ENCODE measurements around the gene PPP6R3. TPM values are rescaled to one million over a fixed set of nuclear protein-coding genes. Genes with fewer than 3 reads are reported as not detected.

PPP6R3 gene
- total and polyA plus RNA-seq, 5 donors from 2014 or later: 46.7 to 172 (median 51.6) TPM

- Mint-ChIP-seq H3K27ac (no peak overlapping the region), H3K4me3 (no peak overlapping the region), H3K4me1 (no peaks in the 10 kb centered on the region), H3K36me3 (no peaks in the 10 kb centered on the region), H3K9me3 (peaks cover 0 to 21% (median 7%) of the 10 kb centered on the region in 7 donors), H3K27me3 (peaks cover 12% of the 10 kb centered on the region)
- Histone ChIP-seq H3K27me3 (ENCODE audit: control insufficient read depth, insufficient read depth, low read length) (no peaks in the 10 kb centered on the region), H3K36me3 (ENCODE audit: control insufficient read depth, insufficient read depth, low read length) (no peaks in the 10 kb centered on the region), H3K9me3 (ENCODE audit: control insufficient read depth in 2 of 2, low read length in 2 of 2) (peaks cover 9 to 13% of the 10 kb centered on the region in 2 experiments), H3K4me3 (ENCODE audit: low read depth, low read length) (no peak overlapping the region), H3K27ac (ENCODE audit: insufficient read depth, low read length, poor library complexity, severe bottlenecking) (no peak overlapping the region), H3K4me1 (ENCODE audit: control insufficient read depth, insufficient read depth, low read length, poor library complexity, severe bottlenecking) (no peaks in the 10 kb centered on the region)
- ATAC-seq (ENCODE audit: low read depth in 2 of 2) (no peak), DNase-seq (no peak)
Measured at GRCh38 chr11:68650801-68651200, 190.2 kb downstream of the PPP6R3 start.

GRCh38 chr11:68651208-68651984 lies 190.8 kb downstream of the PPP6R3 start:
- no peak for DNase-seq
- Histone ChIP-seq H3K36me3 (ENCODE audit: control insufficient read depth, insufficient read depth, low read length) (no peaks in the 10 kb centered on the region), H3K4me3 (ENCODE audit: low read depth, low read length) (no peak overlapping the region), H3K4me1 (ENCODE audit: control insufficient read depth, insufficient read depth, low read length, poor library complexity, severe bottlenecking) (no peaks in the 10 kb centered on the region), H3K27me3 (ENCODE audit: control insufficient read depth, insufficient read depth, low read length) (no peaks in the 10 kb centered on the region), H3K27ac (ENCODE audit: insufficient read depth, low read length, poor library complexity, severe bottlenecking) (no peak overlapping the region), H3K9me3 (ENCODE audit: control insufficient read depth in 2 of 2, low read length in 2 of 2) (peaks cover 9 to 10% of the 10 kb centered on the region in 2 experiments)
- peaks cover 0 to 16% (median 4%) of the 10 kb centered on the region in 7 donors for H3K9me3 Mint-ChIP-seq
- no peaks in the 10 kb centered on the region for H3K4me1 Mint-ChIP-seq
- ATAC-seq (ENCODE audit: low read depth in 2 of 2): no peak
- no peak overlapping the region for H3K27ac Mint-ChIP-seq
- peaks cover 8% of the 10 kb centered on the region for H3K27me3 Mint-ChIP-seq
- H3K4me3 Mint-ChIP-seq: no peak overlapping the region
- no peaks in the 10 kb centered on the region for H3K36me3 Mint-ChIP-seq

DNA sequence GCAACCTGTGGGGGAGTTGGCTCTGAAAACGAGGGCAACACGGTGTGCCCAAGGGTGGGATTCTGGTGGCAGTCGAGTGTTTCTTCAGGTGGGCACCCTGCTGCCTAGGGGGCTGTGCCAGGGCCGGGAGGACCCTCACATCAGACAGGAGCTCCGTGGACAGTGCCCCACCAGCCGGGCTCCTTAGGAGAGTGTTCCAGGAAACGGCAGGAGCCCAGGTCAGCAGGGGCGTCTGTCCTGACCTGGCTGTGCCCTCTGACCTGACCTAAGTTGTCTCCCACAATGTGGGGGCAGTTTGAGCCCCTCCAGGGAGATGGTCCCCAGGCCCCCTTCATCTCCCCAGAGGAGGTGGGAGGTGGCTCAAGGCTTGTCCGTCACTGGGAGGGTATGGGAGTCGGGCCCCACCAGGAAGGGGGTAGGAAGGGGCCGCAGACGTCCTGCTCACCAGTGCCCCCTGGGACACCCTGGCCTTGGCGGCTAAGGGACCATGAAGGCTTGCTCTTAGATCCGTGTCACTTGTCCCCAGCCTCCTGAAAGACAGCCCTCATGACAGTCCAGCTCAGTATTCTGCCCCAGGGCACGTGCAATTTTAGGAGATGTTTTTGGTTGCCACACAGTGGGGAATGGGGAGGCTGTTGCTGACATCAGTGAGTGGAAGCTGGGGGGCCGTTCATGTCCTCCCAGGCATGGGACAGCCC lies 191.6 kb downstream of the PPP6R3 start:
- peaks cover 3 to 5% of the 10 kb centered on the region in 2 experiments for H3K9me3 ChIP-seq (ENCODE audit: control insufficient read depth in 2 of 2, low read length in 2 of 2)
- no peak overlapping the region for H3K4me3 Mint-ChIP-seq
- ATAC-seq (ENCODE audit: low read depth in 2 of 2) (no peak), DNase-seq (no peak)
- peaks cover 0 to 12% (median 4%) of the 10 kb centered on the region in 7 donors for H3K9me3 Mint-ChIP-seq
- H3K27me3 ChIP-seq (ENCODE audit: control insufficient read depth, insufficient read depth, low read length): no peaks in the 10 kb centered on the region
- H3K27me3 Mint-ChIP-seq: peaks cover 5% of the 10 kb centered on the region
- H3K27ac ChIP-seq (ENCODE audit: insufficient read depth, low read length, poor library complexity, severe bottlenecking): no peak overlapping the region
- no peaks in the 10 kb centered on the region for H3K36me3 ChIP-seq (ENCODE audit: control insufficient read depth, insufficient read depth, low read length)
- no peak overlapping the region for H3K27ac Mint-ChIP-seq
- no peaks in the 10 kb centered on the region for H3K4me1 ChIP-seq (ENCODE audit: control insufficient read depth, insufficient read depth, low read length, poor library complexity, severe bottlenecking)
- no peaks in the 10 kb centered on the region for H3K4me1 Mint-ChIP-seq
- no peaks in the 10 kb centered on the region for H3K36me3 Mint-ChIP-seq
- no peak overlapping the region for H3K4me3 ChIP-seq (ENCODE audit: low read depth, low read length)

- H3K27ac Mint-ChIP-seq: no peak overlapping the region
- H3K36me3 Mint-ChIP-seq: no peaks in the 10 kb centered on the region
- Histone ChIP-seq H3K4me1 (ENCODE audit: control insufficient read depth, insufficient read depth, low read length, poor library complexity, severe bottlenecking) (no peaks in the 10 kb centered on the region), H3K9me3 (ENCODE audit: control insufficient read depth in 2 of 2, low read length in 2 of 2) (peaks cover 0 to 1% of the 10 kb centered on the region in 2 experiments), H3K27ac (ENCODE audit: insufficient read depth, low read length, poor library complexity, severe bottlenecking) (no peak overlapping the region), H3K27me3 (ENCODE audit: control insufficient read depth, insufficient read depth, low read length) (no peaks in the 10 kb centered on the region), H3K4me3 (ENCODE audit: low read depth, low read length) (no peak overlapping the region), H3K36me3 (ENCODE audit: control insufficient read depth, insufficient read depth, low read length) (no peaks in the 10 kb centered on the region)
- H3K4me1 Mint-ChIP-seq: no peaks in the 10 kb centered on the region
- no peak overlapping the region for H3K4me3 Mint-ChIP-seq
- peaks cover 0 to 7% (median 0%) of the 10 kb centered on the region in 7 donors for H3K9me3 Mint-ChIP-seq
- no peak for ATAC-seq (ENCODE audit: low read depth in 2 of 2)
- DNase-seq: no peak
- peaks cover 5% of the 10 kb centered on the region for H3K27me3 Mint-ChIP-seq
Measured at GRCh38 chr11:68652683-68653156, 192.2 kb downstream of the PPP6R3 start.

GRCh38 chr11:68653486-68654430 lies 193.2 kb downstream of the PPP6R3 start:
- no peak overlapping the region for H3K27ac ChIP-seq (ENCODE audit: insufficient read depth, low read length, poor library complexity, severe bottlenecking)

DNA sequence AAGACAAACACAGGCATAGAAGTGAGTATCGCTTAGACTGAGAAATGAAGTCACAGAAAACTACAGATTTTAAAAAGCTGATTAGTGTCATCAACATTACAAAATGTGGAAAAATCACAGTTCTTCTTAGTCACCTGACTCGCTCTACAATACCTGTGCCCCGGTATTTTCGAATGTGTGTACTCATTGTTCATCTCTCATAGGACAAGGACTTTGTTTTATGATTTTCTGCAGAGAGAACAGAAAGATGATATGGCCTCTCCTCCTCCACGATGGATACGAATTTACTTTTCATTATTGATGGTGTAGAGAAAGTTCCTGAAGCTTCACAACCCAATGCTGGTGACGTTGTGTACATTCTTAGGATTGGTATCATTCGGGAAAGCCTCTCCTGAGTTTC lies 194.4 kb downstream of the PPP6R3 start:
- no peaks in the 10 kb centered on the region for H3K4me1 Mint-ChIP-seq
- H3K4me3 ChIP-seq (ENCODE audit: low read depth, low read length): no peak overlapping the region
- no peak overlapping the region for H3K4me3 Mint-ChIP-seq
- H3K9me3 ChIP-seq (ENCODE audit: control insufficient read depth in 2 of 2, low read length in 2 of 2): no peaks in the 10 kb centered on the region
- no peaks in the 10 kb centered on the region for H3K36me3 ChIP-seq (ENCODE audit: control insufficient read depth, insufficient read depth, low read length)
- H3K27ac Mint-ChIP-seq: no peak overlapping the region
- H3K36me3 Mint-ChIP-seq: no peaks in the 10 kb centered on the region
- ATAC-seq (ENCODE audit: low read depth in 2 of 2): no peak
- DNase-seq: no peak
- no peaks in the 10 kb centered on the region for H3K27me3 ChIP-seq (ENCODE audit: control insufficient read depth, insufficient read depth, low read length)
- H3K27ac ChIP-seq (ENCODE audit: insufficient read depth, low read length, poor library complexity, severe bottlenecking): no peak overlapping the region
- H3K4me1 ChIP-seq (ENCODE audit: control insufficient read depth, insufficient read depth, low read length, poor library complexity, severe bottlenecking): no peaks in the 10 kb centered on the region
- H3K9me3 Mint-ChIP-seq: peaks cover 0 to 7% (median 0%) of the 10 kb centered on the region in 7 donors
- H3K27me3 Mint-ChIP-seq: peaks cover 5% of the 10 kb centered on the region

More at GRCh38 chr11:68653486-68654430, 193.2 kb downstream of the PPP6R3 start:
- Histone ChIP-seq H3K4me3 (ENCODE audit: low read depth, low read length) (no peak overlapping the region), H3K27me3 (ENCODE audit: control insufficient read depth, insufficient read depth, low read length) (no peaks in the 10 kb centered on the region), H3K36me3 (ENCODE audit: control insufficient read depth, insufficient read depth, low read length) (no peaks in the 10 kb centered on the region), H3K9me3 (ENCODE audit: control insufficient read depth in 2 of 2, low read length in 2 of 2) (no peaks in the 10 kb centered on the region), H3K4me1 (ENCODE audit: control insufficient read depth, insufficient read depth, low read length, poor library complexity, severe bottlenecking) (no peaks in the 10 kb centered on the region)
- Mint-ChIP-seq H3K27me3 (peaks cover 5% of the 10 kb centered on the region), H3K4me3 (no peak overlapping the region), H3K4me1 (no peaks in the 10 kb centered on the region), H3K9me3 (peaks cover 0 to 7% (median 0%) of the 10 kb centered on the region in 7 donors), H3K36me3 (no peaks in the 10 kb centered on the region), H3K27ac (no peak overlapping the region)
- no peak for DNase-seq
- ATAC-seq (ENCODE audit: low read depth in 2 of 2): no peak

DNA sequence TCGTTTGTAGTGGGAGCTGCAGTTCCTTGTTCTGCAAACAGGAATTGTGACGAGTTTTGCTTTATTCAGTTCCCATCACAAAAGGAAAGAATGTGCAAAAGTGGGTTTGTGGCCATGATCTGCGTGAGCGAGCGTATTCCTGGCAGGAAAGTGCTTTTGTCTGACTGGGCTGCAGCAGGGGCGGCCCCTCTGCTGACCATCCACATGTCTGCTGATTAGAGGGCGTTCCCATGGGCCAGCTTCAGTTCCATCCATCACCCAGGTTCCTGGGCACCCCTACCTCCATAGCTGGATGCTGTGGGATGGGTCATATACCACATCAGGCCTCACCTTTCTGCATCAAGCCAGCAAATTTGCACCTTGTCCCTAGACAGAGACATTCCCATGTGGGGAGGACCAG lies 194.9 kb downstream of the PPP6R3 start:
- Mint-ChIP-seq H3K27ac (no peak overlapping the region), H3K27me3 (peaks cover 4% of the 10 kb centered on the region), H3K9me3 (peaks cover 0 to 7% (median 0%) of the 10 kb centered on the region in 7 donors), H3K36me3 (no peaks in the 10 kb centered on the region), H3K4me1 (no peaks in the 10 kb centered on the region), H3K4me3 (no peak overlapping the region)
- H3K4me3 ChIP-seq (ENCODE audit: low read depth, low read length): no peak overlapping the region
- H3K27me3 ChIP-seq (ENCODE audit: control insufficient read depth, insufficient read depth, low read length): no peaks in the 10 kb centered on the region
- H3K27ac ChIP-seq (ENCODE audit: insufficient read depth, low read length, poor library complexity, severe bottlenecking): no peak overlapping the region
- H3K36me3 ChIP-seq (ENCODE audit: control insufficient read depth, insufficient read depth, low read length): no peaks in the 10 kb centered on the region
- H3K9me3 ChIP-seq (ENCODE audit: control insufficient read depth in 2 of 2, low read length in 2 of 2): no peaks in the 10 kb centered on the region
- DNase-seq (no peak), ATAC-seq (ENCODE audit: low read depth in 2 of 2) (no peak)
- no peaks in the 10 kb centered on the region for H3K4me1 ChIP-seq (ENCODE audit: control insufficient read depth, insufficient read depth, low read length, poor library complexity, severe bottlenecking)
